NCI-H748 (cell line): ENCODE measurements around the gene SBSN.

ENCODE experiments used
- DNase-seq: peaks from one replicate; lab custom pipeline; 2025; ENCODE audit not compliant: unreplicated experiment; lab: John Stamatoyannopoulos, UW

The SBSN gene

DNA sequence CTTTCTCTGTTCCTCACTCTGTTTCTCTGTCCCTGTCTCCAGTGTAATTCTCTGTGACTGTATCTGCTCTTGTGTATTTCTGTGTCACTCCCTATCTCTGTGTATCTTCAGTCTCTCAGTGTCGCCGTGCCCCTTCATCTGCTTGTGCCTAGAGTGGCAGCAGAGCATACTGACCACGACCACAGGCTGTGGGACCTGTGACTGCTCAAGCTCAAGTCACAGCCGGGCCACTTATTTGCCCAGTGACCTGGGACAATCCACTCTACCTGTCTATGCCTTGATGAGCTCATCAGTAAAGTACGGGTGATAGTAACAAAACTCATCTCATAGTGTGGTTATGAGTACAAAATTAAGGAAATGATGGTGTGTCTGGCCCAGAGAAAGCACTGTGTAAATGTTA lies 26.0 kb upstream of the SBSN start:
- DNase-seq: no peak

DNA sequence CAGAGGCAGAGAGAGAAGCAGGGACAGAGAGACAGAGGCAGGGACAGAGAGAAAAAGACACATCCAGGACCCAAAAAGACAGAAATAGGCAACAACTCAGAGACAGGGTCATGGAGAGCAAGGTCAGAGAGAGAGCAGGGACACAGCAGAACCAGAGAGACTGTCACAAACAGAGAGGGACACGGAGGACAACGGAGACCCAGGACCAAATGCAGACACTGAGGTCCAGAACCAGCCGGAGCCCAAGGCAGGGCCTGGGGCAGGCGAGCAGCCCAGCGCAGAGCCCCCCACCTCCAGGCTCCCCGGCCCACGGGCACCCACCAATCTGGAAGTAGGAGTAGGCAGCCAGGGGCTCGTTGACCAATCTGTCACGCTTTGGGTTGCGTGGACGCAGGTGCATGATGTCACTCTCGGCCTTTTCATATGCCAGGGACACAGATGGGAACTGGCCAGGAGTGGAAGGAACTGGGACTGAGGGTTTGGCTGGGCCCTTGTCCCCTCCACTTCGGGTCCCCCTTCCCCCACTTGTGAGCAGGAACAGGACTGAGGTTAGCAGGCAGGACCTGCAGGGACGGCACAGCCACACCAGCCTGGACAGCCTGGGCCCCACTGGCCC lies 25.4 kb upstream of the SBSN start:
- no peak for DNase-seq

DNA sequence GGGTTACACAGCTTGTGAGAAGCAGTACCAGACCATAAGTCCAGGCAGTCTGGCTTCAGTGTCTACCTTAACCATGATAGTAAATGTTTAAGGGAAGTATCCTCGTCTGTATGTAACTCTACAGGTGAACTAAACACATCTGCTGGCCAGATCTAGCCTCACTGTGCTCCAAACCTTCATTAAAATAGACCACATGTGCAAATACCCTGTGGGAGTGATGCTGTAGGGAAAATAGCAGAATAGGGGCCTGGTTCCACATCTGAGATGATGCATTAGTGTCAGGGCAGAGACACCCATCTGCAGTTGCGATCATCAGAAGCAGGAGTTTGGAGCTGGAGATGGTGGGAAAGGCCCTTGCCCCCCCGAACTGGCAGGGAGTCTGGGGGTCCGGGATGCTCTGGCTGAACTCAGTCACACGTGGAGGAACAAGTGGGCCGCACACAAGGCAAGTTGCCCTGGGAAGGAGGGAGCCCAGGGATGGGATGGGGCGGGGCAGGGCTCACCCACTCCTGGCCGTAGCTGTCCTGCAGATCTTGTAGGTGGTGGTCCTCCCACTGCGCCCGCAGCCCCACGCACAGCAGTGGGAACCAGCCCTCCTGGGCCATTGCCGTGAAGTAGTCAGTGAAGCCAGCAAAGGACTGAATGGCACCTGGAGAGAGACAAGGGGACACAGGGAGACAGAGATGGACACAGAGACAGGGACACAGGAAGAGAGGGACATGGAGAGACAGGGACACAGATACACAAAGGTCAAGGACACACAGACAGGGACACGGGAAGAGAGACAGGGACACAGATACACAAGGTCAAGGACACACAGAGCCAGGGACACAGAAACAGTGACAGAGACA lies 24.6 kb upstream of the SBSN start:
- DNase-seq: no peak

DNA sequence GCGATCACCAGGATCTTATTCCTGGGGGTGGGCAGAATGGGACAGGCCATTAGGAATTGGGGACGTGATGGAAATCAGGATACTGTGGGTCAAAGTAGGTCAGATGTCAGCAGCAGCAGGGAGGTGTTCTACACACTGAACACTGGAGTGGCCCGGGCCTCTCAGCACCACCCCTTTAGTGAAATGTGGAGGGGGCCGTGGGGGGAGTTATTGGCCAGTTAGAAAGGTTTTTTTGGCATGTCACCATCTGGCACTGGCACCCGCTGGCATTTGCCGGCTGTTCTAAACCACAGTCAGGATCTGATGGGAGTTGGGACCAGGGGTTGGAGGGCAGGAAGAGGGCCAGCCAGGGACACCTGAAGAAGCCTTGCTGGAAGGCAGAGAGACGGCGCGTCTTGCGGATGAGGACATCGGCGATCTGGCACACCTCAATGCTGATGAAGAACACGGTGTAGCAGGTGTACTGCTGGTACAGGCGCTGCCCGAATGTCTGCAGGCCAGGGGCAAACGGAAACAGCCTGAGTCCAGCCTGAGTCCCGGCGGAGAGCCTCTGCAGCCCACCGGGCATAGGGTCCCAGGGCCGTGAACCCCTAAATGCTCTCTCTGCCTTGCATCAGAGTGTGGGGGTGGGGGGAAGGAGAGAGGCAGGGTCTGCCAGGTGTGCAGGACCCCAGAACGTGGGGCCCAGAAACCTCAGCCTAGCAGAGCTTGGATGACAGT lies 23.1 kb upstream of the SBSN start:
- DNase-seq: no peak

- no peak for DNase-seq
These were observed 21.9 kb upstream of the SBSN start for GRCh38 chr19:35549879-35550523.

- peak; percentile 80 for DNase-seq
These were observed 21.2 kb upstream of the SBSN start for GRCh38 chr19:35549174-35549788.

DNA sequence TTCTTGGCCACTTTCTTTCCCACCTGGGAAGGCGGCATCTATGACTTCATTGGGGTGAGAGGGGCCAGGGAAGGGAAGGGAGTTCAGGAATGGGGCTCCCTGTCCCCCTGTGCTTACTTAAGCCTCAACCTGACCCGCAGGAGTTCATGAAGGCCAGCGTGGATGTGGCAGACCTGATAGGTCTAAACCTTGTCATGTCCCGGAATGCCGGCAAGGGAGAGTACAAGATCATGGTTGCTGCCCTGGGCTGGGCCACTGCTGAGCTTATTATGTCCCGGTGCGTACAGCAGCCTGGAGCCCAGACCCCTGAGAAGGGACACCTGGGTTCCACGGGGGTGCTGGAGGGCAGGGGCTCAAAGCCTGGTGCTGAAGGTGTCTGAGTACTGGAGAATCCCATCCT lies 18.4 kb upstream of the SBSN start:
- DNase-seq: no peak

DNA sequence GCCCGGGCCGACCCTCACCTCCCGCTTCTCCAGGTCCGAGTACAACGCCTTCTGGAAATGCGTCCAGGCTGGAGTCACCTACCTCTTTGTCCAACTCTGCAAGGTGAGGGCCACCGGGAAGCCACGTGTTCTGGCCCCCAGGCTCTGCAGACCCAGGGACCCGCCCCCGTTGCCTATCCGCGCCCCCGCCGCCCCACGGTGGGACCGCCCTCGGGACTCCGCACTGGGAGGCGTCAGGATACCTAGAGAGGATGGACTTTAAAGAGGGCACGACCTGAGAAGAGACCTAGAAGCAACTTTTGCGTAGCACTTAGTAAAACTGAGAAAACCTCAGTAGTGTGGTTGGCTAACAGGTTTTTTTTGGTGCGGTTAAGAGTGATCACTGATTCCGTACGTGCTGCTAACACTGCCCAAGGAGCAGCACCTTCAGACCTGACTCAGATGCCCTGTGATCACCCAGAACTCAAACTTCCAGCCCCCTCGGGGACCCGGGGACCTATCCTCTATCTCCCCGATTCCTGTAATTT lies 17.8 kb upstream of the SBSN start:
- DNase-seq: peak; percentile 54

DNA sequence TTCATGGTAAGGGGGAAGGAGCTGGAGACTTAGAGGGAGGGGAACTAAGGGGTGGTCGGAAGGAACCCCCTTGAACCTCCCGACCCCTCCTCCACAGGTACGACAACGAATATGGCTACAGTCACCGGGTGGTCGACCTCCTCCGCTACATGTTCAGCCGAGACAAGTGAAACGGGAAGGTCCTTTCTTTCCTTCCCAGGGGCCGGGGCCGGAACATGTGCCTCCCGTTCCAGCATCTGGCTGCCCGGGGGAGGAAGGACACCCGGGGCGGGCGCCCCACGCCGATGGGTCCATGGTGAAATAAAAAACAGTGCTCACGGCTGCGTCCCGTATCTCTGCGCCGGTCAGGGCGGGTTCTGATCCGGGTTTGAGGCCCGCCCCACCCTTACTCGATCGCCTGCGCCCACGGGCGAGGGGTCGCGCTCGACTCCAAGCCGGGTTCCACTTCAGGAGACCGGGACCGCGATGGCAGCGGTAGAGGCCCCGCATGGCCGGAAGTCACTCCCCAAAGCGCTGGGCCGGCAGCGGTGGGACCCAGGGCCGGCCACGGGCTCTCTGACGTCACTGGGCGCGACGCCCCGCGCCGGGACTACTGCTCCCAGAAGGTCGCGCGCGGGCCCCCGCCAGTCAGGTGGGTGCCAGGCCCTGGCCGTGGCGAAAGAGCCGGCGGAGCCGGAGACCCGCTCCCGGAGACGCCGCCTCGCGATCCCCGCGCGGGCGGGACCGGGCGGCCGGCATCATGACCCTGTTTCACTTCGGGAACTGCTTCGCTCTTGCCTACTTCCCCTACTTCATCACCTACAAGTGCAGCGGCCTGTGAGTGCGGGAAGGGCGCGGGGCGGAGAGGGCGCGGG lies 17.1 kb upstream of the SBSN start, which contains the start of gene TMEM147:
TMEM147 (plus strand) TSS at position 626 of the 854 bp plus-strand sequence; CDS start at position 740, 114 bp downstream.
- DNase-seq: peak; percentile 95

- DNase-seq: no peak
These were observed 16.1 kb upstream of the SBSN start for GRCh38 chr19:35544110-35544802.

DNA sequence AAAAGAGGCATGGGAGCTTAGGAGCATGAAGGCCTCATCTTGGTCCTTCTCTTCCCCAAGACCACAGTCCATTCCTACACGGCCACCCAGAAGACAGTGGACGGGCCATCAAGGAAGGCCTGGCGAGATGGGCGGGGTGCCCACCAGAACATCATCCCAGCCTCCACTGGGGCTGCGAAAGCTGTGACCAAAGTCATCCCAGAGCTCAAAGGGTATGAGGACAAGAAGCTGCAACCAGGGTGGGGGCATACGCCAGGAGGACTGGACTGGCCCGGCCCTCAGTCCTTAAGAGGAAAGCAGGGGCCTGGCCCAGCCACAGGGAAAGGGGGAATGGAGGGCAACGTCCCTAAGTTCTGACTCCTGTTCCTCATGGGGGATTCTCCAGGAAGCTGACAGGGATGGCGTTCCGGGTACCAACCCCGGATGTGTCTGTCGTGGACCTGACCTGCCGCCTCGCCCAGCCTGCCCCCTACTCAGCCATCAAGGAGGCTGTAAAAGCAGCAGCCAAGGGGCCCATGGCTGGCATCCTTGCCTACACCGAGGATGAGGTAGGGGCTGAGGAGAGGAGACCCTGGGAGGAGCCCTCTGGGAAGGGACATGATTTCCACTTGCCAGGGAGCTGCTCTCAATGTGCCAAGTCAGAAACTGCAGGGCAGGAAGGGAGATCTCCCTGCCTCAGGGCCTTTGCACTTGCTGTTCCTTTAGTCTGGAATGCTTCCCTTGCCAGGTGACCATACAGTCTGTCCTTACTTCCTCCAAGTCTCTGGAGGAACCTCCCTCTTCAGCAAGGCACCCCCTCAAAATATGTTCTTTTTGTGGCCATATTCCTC lies 15.4 kb upstream of the SBSN start:
- DNase-seq: no peak

DNA sequence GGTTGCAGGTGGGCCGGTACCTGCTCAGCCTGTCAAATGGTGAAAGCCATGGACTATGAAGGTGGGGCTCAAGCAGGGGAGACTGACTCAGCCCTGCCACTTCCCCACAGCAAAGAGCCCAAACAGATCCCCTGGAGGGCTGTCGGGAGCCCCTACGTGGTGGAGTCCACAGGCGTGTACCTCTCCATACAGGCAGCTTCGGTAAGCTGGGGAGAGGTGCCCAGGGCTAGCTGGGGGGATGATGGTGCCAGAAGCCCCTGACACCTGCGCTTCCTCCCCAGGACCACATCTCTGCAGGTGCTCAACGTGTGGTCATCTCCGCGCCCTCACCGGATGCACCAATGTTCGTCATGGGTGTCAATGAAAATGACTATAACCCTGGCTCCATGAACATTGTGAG lies 14.1 kb upstream of the SBSN start:
- DNase-seq: no peak

- DNase-seq: no peak
These were observed 12.3 kb upstream of the SBSN start for GRCh38 chr19:35540356-35540927.

- DNase-seq: no peak
These were observed 11.7 kb upstream of the SBSN start for GRCh38 chr19:35539850-35540249.

- no peak for DNase-seq
These were observed 11.2 kb upstream of the SBSN start for GRCh38 chr19:35539314-35539713.

DNA sequence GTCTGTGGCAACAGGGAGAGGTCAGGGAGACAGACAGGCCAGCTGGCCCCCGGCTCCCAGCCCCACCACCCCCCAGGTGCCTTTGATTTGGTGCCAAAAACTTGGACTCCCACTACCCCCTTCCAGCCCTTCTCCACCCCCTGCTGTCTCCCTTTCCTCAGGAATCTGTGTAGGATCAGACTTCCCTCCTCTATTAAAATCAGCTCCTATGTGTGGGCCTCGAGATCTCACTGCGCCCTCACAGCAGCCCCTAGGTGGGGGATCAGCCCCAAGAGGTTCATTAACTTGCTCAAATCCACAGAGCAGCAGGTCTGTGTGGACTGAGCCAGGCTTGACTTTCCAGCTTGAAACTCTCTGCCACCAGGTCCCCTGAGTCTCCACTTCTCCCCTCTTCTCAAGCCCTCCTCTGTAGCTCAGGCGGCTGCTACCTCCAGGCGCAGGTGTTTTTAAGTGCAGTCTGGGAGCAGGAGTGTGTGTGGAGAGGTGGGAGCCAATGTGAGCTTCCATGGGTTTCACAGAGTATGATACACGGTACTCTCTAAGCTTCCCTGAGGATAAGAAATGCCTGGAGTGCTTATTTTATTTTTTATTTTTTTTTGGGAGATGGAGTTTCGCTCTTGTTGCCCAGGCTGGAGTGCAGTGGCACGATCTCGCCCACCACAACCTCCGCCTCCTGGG lies 6.8 kb upstream of the SBSN start:
- DNase-seq: no peak

DNA sequence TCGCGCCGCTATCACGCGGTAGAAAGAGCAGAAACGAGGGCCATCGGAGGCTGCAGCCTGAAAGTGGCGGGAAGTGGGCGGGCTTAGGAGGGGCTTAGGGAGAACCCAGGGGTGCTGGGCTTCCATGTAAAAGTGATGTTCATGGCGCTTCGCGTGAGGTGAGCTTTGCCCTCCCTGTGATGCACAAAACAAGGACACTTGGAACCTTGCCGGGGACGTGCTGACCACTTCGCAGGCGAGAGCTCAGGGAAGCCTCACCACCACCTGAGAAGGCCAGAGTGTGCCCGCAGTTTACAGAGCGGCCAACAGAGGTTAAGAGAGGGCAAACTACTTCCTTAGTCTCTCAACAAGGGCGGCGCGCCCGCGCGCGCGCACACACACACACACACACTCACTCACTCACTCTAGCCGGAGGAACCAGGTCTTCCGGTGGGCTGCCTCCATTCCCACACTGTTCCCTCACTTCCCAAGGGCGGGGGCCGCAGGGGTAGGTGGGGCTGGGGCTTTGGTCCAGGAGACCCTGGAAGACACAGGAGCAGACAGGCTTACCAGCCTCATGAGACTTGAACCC lies 5.8 kb upstream of the SBSN start:
- peak; percentile 40 for DNase-seq
